Activated T-helper 1 cell treated with anti-CD3 and anti-CD28 coated beads, Interleukin-2, amount 50 U/mL, for 16 hours (primary cell): ENCODE results near the gene POLG2.
"Not testable (repeated sequence)": the region's sequence is repeated elsewhere in the genome, so short reads cannot be mapped to it uniquely, and the experiment has no call there.

ENCODE experiments used
- DNase-seq, 2 donors: peaks; one replicate each; pipeline ENCODE4 v3.0.0-alpha.2; 2020; ENCODE audit warnings: low read depth in 1 of 2, low spot score in 1 of 2

Gene POLG2

DNA sequence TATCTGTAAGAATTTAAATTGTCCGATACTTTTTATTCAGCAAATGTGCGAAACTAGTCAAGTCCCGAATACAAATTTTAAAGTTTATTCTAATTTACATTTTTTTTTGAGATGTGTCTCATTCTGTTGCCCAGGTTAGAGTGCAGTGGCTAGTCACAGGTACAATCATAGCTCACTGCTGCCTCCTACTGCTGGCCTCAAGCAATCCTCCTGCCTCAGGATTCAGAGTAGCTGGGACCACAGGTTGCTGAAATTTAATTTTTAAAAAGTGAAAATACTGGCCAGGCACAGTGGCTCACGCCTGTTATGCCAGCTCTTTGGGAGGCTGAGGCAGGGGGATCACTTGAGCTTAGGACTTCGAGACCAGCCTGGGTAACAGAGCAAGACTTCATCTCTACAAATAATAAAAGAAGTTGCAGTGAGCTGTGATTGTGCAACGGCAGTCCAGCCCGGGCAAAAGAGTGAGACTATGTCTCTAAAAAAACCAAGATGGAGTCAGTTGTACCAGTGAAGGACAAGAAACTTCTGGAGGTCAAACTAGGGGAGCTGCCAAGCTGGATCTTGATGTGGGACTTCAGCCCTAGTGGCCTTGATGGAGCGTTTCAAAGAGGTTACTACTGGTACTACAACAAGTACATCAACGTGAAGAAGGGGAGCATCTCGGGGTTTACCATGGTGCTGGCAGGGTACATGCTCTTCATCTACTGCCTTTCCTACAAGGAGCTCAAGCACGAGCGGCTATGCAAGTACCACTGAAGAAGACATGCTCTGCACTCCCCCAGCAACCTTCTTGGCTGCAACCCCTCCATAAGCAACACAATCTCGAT is 5.6 kb downstream of the POLG2 start:
- no peak for DNase-seq

DNA sequence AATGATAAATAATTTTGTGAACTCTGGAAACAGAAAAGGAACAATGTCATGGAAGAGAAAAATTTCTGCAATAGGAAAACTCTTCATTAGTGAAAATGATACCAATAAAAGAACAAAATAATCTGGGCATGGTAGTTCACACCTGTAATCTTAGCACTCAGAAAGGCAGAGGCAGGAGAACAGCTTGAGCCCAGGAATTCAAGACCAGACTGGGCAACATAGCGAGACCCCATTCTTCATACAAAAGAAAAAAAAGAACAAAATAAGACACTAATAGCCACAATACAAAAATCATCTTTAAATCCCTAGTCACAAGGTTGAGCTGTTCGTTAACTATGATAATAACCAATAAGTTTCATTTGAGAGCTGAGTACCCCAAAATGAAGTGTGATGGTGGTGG is 8.6 kb downstream of the POLG2 start:
- DNase-seq = no peak

DNA sequence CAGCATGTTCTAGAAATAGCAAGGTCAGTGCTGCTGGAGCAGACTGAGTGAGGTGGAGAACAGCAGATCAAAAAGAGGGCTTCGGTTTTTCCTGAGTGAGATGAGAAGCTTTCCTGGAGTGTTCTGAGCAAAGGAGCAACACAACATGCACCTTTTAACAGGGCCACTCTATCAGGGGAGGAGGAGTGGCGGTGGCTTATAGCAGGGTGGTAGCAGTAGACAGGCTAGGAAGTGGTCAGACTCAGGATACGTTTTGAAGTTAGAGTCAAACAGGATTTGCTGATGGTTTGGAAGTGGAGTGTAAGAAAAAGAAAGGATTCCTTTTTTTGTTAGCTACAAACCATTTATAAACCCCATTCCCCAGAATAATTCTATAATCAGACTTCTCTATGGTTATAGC is 12.5 kb downstream of the POLG2 start:
- no peak for DNase-seq

DNA sequence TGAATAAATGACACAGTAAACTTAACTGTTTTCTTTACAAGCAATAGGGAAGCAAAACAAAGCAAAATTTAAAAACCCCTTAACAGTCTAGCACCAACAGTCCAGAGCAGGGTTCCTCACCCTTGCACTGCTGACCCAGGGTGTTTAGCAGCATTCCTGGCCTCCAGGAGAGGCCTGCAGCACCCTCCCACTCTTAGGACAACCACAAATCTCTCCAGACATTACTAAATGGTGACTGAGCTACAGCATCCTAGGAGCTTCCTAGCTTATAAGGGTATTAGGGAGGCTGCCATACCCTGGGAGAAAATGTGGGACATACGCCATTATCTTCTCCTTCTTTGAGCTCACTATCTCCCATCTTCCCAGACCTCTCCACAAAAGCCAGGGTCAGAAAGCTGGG is 15.9 kb downstream of the POLG2 start:
- DNase-seq = no peak

DNA sequence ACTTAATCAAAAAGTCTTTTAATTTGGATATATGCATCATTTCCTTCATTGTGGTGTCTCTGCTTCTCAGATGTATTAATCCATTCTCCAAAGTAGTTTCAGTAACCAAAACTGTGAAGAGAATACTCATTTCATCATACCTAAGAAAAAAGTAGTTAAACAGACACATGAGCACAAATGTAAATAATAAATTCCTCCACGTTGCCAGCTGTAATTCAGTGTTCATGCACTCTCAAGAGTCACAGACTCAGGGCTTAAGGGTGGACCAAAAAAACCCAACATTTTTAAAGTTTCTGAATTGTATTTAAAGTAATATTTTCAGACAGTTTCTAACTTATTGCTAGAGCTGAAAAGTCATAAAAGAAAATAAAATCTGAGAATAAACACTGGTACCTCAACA is 19.0 kb downstream of the POLG2 start:
- DNase-seq = no peak

DNA sequence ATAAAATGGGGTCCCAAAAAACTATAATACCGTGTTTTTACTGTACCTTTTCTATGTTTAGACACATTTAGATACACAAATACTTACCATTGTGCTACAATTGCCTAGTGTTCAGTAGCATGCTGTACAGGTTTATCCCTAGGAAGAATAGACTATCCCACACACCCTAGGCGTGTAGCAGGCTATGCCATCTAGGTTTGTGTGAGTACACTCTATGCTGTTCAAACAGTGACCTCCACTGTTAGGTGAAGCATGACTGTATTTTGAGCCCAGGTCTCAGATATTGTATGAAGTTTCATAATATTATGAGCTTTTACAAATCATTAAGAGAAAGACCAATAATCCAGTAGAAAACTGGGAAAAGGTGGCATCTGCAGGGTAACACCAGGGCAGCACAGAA is 24.3 kb downstream of the POLG2 start:
- no peak for DNase-seq

DNA sequence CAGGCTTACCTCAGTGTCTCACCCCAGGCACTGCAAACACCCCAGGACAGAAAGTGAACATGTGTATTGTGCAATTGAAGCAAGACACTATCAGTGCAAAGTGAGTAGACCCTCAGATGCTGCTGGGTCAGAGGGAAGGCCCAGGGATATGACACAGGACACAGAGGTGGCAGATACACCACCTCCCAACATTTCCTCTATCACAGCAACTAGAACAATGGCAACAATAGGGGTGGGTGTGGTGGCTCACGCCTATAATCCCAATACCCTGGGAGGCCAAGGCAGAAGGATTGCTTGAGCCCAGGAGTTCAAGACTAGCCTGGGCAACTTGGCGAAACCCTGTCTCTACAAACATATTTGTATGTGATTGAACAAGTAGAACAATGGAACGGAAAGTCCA is 25.4 kb downstream of the POLG2 start:
- no peak for DNase-seq

DNA sequence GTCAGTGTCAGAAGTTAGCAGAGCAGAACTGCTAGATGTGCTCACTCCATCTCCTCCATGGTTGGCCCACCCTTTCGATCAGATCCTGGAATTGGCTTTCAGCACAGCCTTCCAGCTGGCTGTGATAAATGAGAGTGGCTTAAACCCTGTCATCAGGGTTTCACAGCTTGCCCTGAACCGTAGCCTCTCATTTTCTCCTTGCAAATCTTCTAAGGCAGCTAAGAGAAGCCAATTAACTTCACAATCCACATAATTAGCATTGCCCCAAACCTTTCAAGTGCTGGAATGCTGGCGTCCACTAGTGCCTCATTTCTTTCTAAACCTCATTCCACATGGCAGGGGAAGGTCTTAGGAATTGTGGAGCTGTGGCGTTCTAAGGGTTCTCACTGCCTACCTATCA is 26.2 kb downstream of the POLG2 start:
- no peak for DNase-seq

DNA sequence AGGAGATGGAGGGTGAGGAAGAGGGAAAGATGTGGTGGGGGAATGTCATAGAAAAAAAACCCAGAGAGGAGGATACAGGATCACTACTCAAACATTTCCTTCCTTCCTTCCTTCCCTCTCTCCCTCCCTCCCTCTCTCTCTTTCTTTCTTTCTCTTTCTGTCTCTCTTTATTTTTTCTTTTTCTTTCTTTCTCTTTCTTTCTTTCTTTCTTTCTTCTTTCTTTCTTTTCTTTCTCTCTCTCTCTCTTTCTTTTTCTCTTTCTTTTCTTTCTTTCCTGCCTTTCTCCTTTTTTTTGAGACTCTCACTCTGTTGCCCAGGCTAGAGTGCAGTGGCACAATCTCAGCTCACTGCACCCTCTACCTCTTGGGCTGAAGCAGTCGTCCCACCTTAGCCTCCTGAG is 30.0 kb downstream of the POLG2 start:
- not testable (repeated sequence) for DNase-seq

DNA sequence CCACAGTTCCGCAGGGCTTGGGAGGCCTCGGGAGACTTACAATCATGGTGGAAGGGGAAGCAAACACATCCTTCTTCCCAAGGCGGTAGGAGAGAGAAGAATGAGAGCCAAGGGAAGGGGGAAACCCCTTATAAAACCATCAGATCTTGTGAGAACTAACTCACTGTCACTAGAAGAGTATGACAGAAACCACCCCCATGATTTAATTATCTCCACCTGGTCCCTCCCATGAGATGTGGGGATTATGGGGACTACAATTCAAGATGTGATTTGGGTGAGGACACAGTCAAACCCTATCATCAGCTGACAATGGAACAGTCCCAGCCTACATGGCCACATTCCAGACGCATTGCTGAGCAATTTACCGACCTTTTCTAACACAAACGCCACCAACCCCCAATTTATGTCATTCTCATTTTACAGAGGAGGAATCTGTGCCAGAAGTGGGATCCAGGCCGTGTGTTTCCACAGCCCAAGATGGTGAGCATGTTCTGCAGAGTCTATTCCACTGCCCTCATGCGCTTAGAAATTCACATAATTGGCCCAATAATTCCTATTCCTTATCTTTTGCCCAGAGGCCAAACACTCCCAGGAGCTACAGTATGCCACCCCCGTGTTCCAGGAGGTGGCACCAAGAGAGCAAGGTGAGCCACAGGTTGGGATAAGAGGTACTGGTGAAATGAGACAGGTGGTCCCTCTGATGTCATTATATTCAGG is 30.7 kb downstream of the POLG2 start:
- no peak for DNase-seq

DNA sequence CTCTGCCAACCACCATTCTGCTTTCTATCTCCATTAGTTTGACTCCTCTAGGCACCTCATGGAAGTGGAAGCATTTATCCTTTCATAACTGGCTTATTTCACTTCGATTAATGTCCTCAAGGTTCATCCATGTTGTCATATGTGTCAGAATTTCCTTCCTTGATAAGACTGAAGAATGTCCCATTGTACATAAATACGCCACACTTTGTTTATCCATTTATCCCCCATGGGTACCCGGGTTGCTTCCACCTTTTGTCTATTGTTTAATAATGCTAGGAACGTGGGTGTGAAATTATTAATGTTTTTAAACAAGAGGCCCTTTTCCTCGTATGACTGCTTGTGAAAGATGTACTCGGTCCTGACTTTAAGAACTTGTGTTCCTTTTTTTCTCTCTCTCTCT is 35.1 kb downstream of the POLG2 start:
- DNase-seq = no peak

DNA sequence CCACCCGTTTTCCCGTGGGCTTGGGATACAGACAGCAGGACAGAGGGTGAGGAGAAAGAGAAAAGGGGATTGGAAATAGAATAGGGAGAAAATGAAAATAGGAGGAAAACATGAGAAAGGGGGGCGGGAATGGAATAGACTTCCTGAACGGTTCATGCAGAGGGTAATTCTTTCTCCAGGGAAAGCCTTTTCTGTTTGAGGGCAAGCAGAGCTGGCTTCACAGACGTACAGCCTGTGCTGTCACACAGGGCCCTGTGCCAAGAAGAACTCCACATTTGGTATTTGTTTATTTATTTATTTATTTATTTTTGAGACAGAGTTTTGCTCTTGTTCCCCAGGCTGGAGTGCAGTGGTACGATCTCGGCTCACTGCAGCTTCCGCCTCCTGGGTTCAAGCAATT is 35.9 kb downstream of the POLG2 start:
- DNase-seq = no peak

DNA sequence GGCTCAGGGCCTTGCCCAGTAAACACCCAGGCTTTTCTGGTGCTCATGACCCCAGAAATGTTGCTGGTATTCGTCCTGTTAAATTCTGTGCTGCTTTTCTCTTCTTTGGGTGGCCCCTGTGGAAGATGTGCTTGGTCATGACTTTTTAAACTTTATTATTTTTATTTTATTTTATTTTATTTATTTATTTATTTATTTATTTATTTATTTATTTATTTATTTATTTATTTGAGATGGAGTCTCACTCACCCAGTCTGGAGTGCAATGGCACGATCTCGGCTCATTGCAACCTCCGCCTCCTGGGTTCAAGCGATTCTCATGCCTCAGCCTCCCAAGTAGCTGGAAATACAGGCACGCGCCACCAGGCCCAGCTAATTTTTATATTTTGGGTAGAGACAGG is 37.0 kb downstream of the POLG2 start:
- DNase-seq = not testable (repeated sequence)

DNA sequence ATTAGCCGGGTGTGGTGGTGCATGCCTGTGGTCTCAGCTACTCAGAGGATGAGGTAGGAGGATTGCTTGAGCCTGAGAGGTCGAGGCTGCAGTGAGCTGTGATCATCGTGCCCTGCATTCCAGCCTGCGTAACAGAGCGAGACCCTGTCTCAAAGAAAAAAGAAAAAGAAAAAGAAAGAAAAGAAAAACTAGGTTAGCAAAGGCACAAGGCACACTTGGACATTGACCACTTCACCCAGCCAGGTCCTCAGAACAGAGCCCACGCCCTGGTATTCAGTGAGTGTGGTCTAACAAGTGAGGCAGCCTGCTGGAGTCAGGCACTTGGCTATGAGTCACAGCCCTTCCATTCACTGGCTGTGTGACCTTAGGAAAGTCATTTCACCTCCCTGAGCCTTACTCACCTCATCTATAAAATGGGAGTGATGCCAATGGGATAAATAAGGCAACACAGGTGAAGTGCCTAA is 37.5 kb downstream of the POLG2 start:
- no peak for DNase-seq

DNA sequence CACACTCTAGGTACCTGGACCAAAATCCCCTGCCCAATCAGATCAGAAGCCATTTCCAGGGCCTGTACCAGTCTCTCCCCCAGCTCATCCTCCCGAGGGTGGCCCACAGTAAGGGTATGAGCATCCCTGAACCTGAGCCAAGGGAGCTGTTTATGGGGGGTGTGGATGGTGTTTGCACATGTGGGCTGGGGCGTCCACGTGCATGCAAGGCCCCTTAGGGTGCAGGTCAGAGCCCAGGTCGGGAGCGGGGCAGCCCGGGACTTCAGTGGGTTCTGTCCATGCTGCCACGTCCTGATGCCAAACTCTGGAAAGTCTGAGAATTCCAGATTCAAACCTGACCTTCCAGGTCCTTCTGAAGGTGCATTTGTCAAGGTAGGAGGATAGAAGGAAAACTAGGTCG is 38.1 kb downstream of the POLG2 start:
- no peak for DNase-seq

DNA sequence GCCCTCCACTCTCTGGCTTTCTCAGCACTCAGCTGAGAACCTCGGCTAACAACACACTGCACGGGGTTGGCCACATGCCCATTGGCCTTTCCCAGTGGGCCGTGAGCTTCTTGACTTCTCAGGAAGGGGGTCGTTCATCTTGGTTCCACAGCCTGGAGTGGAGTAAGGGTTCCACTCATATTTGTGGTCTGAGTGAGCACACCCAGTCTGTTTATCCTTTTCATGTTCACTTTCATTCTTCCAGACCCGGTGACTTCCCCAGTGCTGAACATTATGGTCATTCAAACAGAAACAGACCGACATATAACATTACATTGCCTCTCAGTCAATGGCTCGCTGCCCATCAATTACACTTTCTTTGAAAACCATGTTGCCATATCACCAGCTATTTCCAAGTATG is 39.7 kb downstream of the POLG2 start:
- no peak for DNase-seq

DNA sequence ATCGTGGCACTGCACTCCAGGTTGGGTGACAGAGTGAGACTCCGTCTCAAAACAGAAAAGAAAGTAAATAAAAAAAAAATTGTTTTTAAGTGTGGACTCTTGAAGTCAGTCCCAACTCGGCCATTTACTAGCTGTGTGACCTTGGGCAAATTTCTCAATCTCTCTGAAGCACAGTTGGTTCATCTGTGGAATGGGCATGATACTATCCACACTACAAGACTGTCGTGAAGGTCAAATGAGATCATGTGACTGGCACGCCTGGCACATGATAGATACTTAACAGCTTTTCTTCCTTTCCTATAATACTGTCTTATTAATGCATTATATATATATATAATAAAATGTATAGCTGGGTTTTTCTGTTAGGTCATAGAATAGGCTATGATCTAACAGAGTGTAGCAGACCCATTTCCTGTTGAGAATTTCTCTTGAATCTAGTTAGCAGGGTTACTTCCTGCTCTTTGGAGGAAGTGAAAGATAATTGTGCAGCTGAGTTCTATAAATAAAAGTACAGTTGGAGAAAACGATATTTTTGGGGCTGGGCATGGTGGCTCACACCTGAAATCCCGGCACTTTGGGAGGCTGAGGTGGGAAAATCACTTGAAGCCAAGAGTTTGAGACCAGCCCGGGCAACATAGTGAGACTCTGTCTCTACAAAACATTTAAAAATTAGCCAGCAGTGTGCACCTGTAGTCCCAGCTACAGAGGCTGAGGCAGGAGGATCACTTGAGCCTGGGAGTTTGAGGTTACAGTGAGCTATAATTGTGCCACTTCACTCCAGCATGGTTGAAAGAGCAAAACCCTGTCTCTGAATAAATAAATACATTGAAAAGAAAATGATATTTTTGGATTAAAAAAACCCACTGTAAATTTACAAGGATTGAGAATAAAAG is 40.6 kb downstream of the POLG2 start:
- no peak for DNase-seq

DNA sequence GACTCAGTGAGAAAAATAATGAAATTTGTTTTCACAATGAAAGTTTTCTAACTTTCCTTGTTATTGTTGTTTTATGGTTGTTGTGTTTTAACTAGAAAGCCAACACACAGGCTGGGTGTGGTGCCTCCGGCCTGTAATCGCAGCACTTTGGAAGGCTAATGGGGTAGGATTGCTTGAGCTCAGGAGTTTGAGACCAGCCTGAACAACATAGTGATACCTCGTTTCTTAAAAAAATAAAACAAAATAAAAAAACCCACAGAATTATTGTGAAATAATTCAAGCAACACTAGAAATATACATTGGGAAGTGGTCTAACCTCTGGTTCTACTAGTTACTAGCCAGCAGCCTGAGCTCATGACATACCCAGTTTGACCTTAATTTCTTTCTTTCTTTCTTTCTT is 47.3 kb downstream of the POLG2 start:
- no peak for DNase-seq

DNA sequence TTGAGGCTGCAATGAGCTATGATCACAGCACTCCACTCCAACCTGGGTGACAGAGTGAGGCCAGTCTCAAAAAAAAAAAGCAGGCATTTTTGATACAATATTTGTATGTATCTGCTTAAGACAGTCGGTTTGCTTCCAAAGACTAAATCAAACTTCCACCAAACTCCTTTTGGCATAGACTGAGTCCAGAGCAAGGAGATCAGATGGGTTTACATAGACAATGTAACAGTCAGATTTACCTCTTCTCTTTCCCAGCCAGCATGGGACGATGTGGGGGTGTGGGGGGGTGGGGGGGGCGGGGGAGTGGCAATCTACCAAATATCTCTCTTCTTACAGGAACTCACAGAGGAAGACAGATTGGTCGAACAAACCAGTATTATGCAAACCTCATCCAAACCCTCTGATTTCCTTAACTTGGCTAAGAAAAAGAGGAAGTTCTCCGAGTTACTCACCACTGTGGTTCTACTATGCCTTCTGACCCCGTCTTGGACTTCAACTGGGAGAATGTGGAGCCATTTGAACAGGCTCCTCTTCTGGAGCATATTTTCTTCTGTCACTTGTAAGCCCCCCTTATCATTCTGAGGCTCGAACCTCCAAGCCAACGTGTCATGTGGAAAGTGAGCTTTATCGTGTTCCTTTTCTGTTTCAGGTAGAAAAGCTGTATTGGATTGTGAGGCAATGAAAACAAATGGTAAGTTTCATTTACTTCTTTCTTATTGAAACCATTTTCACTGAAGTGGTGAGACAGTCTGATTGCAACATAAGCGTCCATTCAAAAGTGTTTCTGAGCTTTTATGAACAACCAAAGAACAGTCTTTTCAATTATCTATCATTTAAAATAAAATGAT is 48.0 kb downstream of the POLG2 start, which contains the start of gene MILR1:
Gene MILR1, plus strand, starts transcription at position 451 of the 848 bp plus-strand sequence. Its CDS starts 54 bp downstream, at position 505.
- DNase-seq = no peak

DNA sequence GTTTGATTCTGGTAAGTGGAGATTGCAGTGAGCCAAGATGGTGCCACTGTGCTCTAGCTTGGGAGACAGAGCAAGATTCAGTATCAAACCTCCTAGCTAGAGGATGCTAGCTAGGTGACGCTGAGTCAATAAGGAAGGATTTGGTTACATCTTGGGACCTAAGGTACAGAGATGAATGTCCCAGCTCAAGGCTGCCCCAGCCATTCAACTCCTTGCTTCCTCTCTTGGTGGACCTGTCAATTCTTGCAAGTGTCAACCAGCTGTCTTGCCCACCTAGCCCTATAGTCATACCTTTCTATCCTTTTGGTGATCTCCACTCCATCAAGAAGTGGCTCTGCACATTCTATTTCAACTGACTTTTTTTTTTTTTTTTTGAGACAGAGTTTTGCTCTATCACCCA is 49.3 kb downstream of the POLG2 start:
- no peak for DNase-seq
